Adrenal gland (tissue), 5 donors: ENCODE measurements around the gene SSR1.
"Not testable (repeated sequence)": the region's sequence is repeated elsewhere in the genome, so short reads cannot be mapped to it uniquely, and the experiment has no call there.

Source experiments
- POLR2A ChIP-seq, 2 donors: fragments of 450-650 bp; IDR thresholded peaks; one replicate each; pipeline ENCODE4 v1.6.1; 2017; ENCODE audit warnings: antibody characterized with exemption in 2 of 2, mild to moderate bottlenecking in 2 of 2, moderate library complexity in 1 of 2
- TF ChIP-seq, protein P1 (sequence below), 6 experiments: fragments of 450-650 bp in 4 of 6; fragments of 200-600 bp in 2 of 6; sonication (generic) in 1 of 6; IDR thresholded peaks; 1 replicate in 5 of 6; 2 replicates in 1 of 6; pipeline versions ENCODE4 v1.5.1 to v1.8.0; 2016 to 2021; ENCODE audit warnings: antibody characterized with exemption in 6 of 6, mild to moderate bottlenecking in 2 of 6, moderate library complexity in 1 of 6
- donor health status: DM: no; HTN: no; CAD: no.

- TF ChIP-seq, protein P1, sequence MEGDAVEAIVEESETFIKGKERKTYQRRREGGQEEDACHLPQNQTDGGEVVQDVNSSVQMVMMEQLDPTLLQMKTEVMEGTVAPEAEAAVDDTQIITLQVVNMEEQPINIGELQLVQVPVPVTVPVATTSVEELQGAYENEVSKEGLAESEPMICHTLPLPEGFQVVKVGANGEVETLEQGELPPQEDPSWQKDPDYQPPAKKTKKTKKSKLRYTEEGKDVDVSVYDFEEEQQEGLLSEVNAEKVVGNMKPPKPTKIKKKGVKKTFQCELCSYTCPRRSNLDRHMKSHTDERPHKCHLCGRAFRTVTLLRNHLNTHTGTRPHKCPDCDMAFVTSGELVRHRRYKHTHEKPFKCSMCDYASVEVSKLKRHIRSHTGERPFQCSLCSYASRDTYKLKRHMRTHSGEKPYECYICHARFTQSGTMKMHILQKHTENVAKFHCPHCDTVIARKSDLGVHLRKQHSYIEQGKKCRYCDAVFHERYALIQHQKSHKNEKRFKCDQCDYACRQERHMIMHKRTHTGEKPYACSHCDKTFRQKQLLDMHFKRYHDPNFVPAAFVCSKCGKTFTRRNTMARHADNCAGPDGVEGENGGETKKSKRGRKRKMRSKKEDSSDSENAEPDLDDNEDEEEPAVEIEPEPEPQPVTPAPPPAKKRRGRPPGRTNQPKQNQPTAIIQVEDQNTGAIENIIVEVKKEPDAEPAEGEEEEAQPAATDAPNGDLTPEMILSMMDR (IDR thresholded peaks at IDR 0.05) = not testable (repeated sequence)
- TF ChIP-seq POLR2A (IDR thresholded peaks at IDR 0.05) = not testable (repeated sequence)
Measured at GRCh38 chr6:7263519-7263805, 49.5 kb downstream of the SSR1 start.
